DND-41 (cell line): ENCODE data around the gene NUTM1.
A peak's percentile ranks its signal among the peaks of the same experiment; 100 is the strongest.
"Not testable (repeated sequence)": the region's sequence is repeated elsewhere in the genome, so short reads cannot be mapped to it uniquely, and the experiment has no call there.

Experiments
- ATAC-seq: fragments of 200-7000 bp; cut with Tn5 transposase; 3 replicates; pipeline ENCODE4 v1.9.1; 2021; ENCODE audit warnings: low read depth; ENCODE audit not compliant: insufficient read depth
- DNase-seq: peaks from one replicate; pipeline ENCODE4 v3.0.0-alpha.2; 2020
- H2AFZ ChIP-seq: 2 replicates; pipeline ENCODE4 v1.6.0; 2012; ENCODE audit warnings: low read depth, low read length
- H3K27ac ChIP-seq: 2 replicates; pipeline ENCODE4 v1.5.1; 2012; ENCODE audit warnings: low read length, inconsistent platforms
- H3K27me3 ChIP-seq: fragments of 200-600 bp; sonication (generic); 2 replicates; pipeline ENCODE4 v1.6.0; 2012; ENCODE audit warnings: low read length, mild to moderate bottlenecking, inconsistent platforms; ENCODE audit not compliant: insufficient read depth, poor library complexity
- H3K36me3 ChIP-seq: 2 replicates; pipeline ENCODE4 v1.5.1; 2012; ENCODE audit warnings: low read length, inconsistent platforms; ENCODE audit not compliant: insufficient read depth
- H3K4me1 ChIP-seq: 2 replicates; pipeline ENCODE4 v1.5.1; 2012; ENCODE audit warnings: mild to moderate bottlenecking, low read length; ENCODE audit not compliant: insufficient read depth
- H3K4me2 ChIP-seq: 2 replicates; pipeline ENCODE4 v1.6.0; 2012; ENCODE audit warnings: mild to moderate bottlenecking, moderate library complexity, low read length, inconsistent platforms; ENCODE audit not compliant: insufficient read depth
- H3K4me3 ChIP-seq, 2 experiments: fragments of 200-600 bp in 1 of 2; shearing (Covaris generic) in 1 of 2; 2 replicates each; pipeline ENCODE4 v1.5.1; 2012 to 2016; ENCODE audit warnings: inconsistent platforms in 2 of 2, low read length in 2 of 2, mild to moderate bottlenecking in 2 of 2, low read depth in 1 of 2, moderate library complexity in 1 of 2
- H3K79me2 ChIP-seq: 2 replicates; pipeline ENCODE4 v1.6.0; 2012; ENCODE audit warnings: low read length, inconsistent platforms; ENCODE audit not compliant: insufficient read depth
- H3K9ac ChIP-seq: 2 replicates; pipeline ENCODE4 v1.6.0; 2012; ENCODE audit warnings: low read depth, mild to moderate bottlenecking, inconsistent platforms, low read length, moderate library complexity
- H3K9me3 ChIP-seq: 2 replicates; pipeline ENCODE4 v1.5.1; 2012; ENCODE audit warnings: low read length, moderate library complexity, mild to moderate bottlenecking, inconsistent platforms; ENCODE audit not compliant: insufficient read depth, severe bottlenecking
- H4K20me1 ChIP-seq: 2 replicates; pipeline ENCODE4 v1.6.0; 2012; ENCODE audit warnings: low read length; ENCODE audit not compliant: insufficient read depth
- EZH2 ChIP-seq: IDR thresholded peaks from 3 replicates; pipeline ENCODE4 v1.6.1; 2012; ENCODE audit warnings: borderline replicate concordance, low read depth, mild to moderate bottlenecking, moderate library complexity, low read length, inconsistent platforms; ENCODE audit not compliant: severe bottlenecking
- TF ChIP-seq, protein P1 (sequence below): IDR thresholded peaks from 2 replicates; pipeline ENCODE4 v1.5.1; 2012; ENCODE audit warnings: borderline replicate concordance, low read length, moderate library complexity, mild to moderate bottlenecking; ENCODE audit not compliant: poor library complexity, severe bottlenecking; ENCODE audit errors: extremely low read depth

The NUTM1 gene

DNA sequence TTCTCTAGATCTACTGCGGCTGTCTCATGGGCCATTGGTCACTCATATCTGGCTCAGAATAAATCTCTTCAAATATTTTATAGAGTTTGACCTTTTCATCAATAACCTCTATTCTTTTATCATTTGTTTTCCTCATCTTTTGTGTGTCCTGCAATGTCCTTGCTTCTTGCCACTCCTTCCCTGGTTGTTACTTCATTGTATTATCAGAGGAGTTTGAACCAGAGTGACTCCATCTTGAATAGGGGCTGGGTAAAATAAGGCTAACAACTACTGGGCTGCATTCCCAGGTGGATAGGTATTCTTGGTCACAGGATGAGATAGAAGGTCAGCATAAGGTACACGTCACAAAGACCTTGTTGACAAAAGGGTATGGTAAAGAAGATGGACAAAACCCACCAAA lies 33.7 kb downstream of the NUTM1 start:
- H3K4me1 ChIP-seq: no peaks in the 10 kb centered on the region
- TF ChIP-seq, protein P1, sequence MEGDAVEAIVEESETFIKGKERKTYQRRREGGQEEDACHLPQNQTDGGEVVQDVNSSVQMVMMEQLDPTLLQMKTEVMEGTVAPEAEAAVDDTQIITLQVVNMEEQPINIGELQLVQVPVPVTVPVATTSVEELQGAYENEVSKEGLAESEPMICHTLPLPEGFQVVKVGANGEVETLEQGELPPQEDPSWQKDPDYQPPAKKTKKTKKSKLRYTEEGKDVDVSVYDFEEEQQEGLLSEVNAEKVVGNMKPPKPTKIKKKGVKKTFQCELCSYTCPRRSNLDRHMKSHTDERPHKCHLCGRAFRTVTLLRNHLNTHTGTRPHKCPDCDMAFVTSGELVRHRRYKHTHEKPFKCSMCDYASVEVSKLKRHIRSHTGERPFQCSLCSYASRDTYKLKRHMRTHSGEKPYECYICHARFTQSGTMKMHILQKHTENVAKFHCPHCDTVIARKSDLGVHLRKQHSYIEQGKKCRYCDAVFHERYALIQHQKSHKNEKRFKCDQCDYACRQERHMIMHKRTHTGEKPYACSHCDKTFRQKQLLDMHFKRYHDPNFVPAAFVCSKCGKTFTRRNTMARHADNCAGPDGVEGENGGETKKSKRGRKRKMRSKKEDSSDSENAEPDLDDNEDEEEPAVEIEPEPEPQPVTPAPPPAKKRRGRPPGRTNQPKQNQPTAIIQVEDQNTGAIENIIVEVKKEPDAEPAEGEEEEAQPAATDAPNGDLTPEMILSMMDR: no peak
- TF ChIP-seq EZH2: no peak
- no peaks in the 10 kb centered on the region for H4K20me1 ChIP-seq
- no peak overlapping the region for H3K4me3 ChIP-seq
- DNase-seq: no peak
- ATAC-seq: no peak
- H3K36me3 ChIP-seq: no peaks in the 10 kb centered on the region
- no peaks in the 10 kb centered on the region for H3K79me2 ChIP-seq
- no peaks in the 10 kb centered on the region for H3K27me3 ChIP-seq
- H3K27ac ChIP-seq: no peak overlapping the region
- H3K9ac ChIP-seq: no peak overlapping the region
- H2AFZ ChIP-seq: no peak overlapping the region
- H3K9me3 ChIP-seq: no peaks in the 10 kb centered on the region
- H3K4me2 ChIP-seq: no peak overlapping the region

DNA sequence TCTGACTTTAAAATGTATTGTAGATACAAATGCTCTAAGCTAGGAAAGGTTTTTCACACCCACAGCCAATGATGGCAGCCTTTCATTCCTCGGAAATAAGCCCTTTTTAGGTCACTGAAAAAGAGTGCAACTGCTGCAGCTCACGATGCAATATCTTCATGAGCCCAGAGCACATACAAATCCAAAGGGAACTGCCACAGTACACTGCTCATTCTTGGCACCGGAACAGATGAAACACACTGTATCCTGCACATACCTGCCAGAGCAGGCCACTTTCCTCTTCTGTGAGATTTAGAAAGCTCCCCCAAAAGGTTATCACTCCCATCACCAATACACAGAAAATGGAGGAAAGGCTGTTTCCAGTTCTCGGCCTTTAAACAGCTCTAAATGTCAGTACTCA lies 37.4 kb downstream of the NUTM1 start:
- not testable (repeated sequence) for H4K20me1 ChIP-seq, ATAC-seq, H3K79me2 ChIP-seq, H2AFZ ChIP-seq, DNase-seq, H3K4me2 ChIP-seq, H3K4me3 ChIP-seq, H3K36me3 ChIP-seq, H3K27ac ChIP-seq, H3K27me3 ChIP-seq, H3K9ac ChIP-seq, H3K4me1 ChIP-seq, H3K9me3 ChIP-seq

DNA sequence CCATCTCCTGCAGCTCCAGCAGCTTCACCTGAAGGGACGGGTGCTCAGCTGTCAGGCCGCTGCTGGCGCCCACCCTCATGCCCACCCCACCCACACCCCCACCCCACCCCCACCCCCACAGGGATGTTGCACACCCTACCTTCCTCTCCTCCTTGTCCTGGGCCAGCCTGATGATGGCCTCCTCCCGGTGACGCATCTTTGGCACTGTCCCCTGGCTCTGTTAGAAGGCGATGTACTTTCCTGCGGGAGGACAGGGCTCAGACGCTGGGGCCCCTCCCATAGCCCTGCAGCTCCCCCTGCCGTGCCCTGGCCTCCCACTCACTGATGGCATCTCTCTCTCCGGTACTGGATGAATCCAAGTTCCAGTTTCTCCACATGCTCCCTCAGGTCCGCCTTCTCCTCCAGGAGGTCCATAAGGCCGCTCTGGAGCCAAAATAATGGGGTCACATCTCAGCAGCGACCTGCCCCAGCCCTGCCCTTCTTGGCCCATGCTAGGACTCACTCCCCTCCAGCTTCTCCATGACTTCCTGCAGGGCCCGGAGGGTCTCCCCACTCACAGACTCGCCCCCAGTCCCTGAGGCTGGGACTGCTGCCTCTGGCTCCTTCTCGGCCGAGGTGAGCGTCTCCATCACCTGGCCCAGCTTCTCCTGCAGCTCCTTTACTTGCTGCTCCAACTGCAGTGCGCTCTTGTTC lies 38.9 kb downstream of the NUTM1 start:
- not testable (repeated sequence) for H3K4me1 ChIP-seq, H3K4me2 ChIP-seq, H3K4me3 ChIP-seq, DNase-seq, H3K27ac ChIP-seq, H3K27me3 ChIP-seq, ATAC-seq, H3K79me2 ChIP-seq, H3K9me3 ChIP-seq, H2AFZ ChIP-seq, H4K20me1 ChIP-seq, H3K36me3 ChIP-seq, H3K9ac ChIP-seq

DNA sequence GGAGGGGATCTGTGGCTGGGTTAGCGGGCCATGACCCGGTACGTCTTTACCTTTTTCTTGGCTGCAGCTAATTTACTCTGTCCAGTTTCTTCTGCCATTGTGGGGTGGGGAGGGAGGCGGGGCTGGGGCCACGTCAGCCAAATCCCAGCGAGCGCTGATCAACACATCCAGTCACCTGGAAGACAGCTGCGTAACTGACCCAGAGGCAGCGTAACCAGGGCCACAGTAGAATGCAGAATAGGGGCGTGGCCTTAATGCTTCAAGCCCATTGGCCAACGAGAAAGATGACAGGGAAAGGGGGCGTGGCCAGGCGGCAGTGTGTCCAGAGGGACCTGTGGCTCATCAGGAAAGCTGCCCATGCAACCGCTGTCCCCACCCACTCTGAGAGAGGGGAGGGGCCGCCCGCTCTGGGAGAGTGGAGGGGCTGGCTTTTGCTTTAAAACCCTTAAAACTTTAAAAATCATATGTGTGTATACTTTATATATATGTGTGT lies 46.5 kb downstream of the NUTM1 start:
- H3K9me3 ChIP-seq, H3K79me2 ChIP-seq, H3K4me1 ChIP-seq, H3K4me2 ChIP-seq, H3K27ac ChIP-seq, H3K4me3 ChIP-seq, H3K9ac ChIP-seq, H2AFZ ChIP-seq, H3K27me3 ChIP-seq, DNase-seq, H4K20me1 ChIP-seq, ATAC-seq, H3K36me3 ChIP-seq: not testable (repeated sequence)

DNA sequence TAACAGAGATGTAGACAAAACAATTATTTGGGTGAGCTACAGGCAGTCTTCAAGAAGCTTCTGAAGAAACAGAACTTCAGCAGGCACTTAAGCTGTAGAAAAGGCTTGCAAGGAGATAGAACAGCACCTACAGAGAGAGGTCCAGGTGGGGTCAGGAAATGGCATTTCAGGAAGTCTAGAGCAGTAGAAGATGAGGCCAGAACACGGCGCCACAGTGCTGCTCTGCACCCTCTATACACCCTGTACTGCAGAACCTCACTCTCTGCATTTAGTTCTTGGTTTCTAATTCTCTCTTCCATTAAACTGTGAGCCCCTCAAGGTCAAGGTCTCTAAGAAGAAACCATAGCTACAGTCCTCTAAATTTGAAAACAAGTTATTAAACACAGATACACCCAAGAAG lies 49.9 kb downstream of the NUTM1 start:
- ATAC-seq, H3K9me3 ChIP-seq, H3K36me3 ChIP-seq: not testable (repeated sequence)

DNA sequence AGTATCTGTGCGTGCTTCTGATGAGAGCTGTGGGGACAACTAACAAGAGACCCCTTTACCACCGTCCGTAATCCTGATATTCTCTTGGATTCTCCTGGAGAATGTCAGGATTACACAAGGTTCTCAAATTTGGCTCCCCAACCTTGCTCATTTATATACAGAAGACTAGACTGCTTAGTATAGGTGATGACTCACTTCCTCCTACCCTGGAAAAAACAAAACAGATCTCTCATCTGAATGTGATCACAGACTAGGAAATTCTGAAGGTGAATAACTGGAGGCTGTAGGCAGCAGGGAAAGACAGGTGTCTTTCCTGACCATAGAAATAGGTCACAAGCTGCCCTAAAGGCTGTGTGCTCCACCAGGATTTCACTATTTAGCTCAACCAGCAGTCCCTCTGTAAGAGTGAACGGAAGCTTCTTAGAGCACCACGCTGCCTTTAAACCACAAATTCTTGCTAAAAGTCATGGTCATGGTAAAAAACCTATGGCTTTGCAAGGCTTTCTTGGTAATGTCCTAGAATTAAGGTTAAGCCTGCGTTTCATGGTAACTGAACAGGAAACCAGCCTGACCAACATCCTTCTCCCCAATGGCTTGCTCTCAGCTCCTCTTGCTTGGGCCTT lies 54.6 kb downstream of the NUTM1 start:
- H3K9me3 ChIP-seq, H3K79me2 ChIP-seq, H3K27ac ChIP-seq, H4K20me1 ChIP-seq, DNase-seq, H3K9ac ChIP-seq, H3K4me2 ChIP-seq, H3K27me3 ChIP-seq, H2AFZ ChIP-seq, H3K4me1 ChIP-seq, H3K36me3 ChIP-seq, H3K4me3 ChIP-seq: not testable (repeated sequence)
- peak; percentile 56 for ATAC-seq

More for the DNA sequence above, 49.9 kb downstream of the NUTM1 start:
- not testable (repeated sequence) for H3K27ac ChIP-seq, H3K4me2 ChIP-seq, DNase-seq, H3K4me1 ChIP-seq, H3K79me2 ChIP-seq, H3K27me3 ChIP-seq, H4K20me1 ChIP-seq, H3K9ac ChIP-seq, H3K4me3 ChIP-seq, H2AFZ ChIP-seq

DNA sequence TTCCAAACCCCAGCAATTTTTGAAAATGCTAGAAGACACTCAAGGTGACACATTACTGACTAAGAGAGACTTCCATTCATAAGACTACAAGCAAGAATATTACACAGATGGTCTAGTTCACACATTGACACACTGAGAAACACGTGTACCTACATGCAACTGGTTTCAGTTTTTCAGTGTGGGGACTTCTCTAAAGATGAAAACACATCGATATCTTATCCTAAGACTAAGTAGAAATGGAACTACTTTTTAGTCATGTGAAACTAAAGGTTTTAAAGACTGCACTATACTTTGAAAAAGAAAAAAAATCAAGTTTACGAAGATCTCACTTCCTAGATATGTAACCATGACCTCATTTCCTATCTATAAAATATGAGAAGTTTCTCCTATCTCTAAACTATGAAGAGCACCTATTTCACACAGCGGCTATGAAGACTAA lies 60.1 kb downstream of the NUTM1 start:
- H3K9me3 ChIP-seq, DNase-seq, H3K27ac ChIP-seq, H4K20me1 ChIP-seq, H3K4me1 ChIP-seq, H3K4me3 ChIP-seq, ATAC-seq, H3K4me2 ChIP-seq, H3K9ac ChIP-seq, H3K36me3 ChIP-seq, H3K27me3 ChIP-seq, H3K79me2 ChIP-seq, H2AFZ ChIP-seq: not testable (repeated sequence)
